WTC11 (cell line): Measurements from ENCODE around the gene FBXL13. TPM values are rescaled to one million over a fixed set of nuclear protein-coding genes. Genes with fewer than 3 reads are reported as not detected.

Experiments used
- ATAC-seq: fragments of 200-7000 bp; cut with Tn5 transposase; 2 replicates; pipeline ENCODE4 v1.10.0; 2021; ENCODE audit warnings: mild to moderate bottlenecking, moderate library complexity
- CTCF ChIA-PET: fragments of 300-600 bp; sonication (Branson Sonifier 250); formaldehyde crosslinking; loops from one replicate; lab custom pipeline; 2021; ENCODE audit warnings: antibody characterized with exemption; lab: Charles Lee
- POLR2A ChIA-PET: fragments of 350-600 bp; sonication (Branson Sonifier 250); formaldehyde crosslinking; loops from one replicate; lab custom pipeline; 2021; ENCODE audit warnings: antibody characterized with exemption; lab: Charles Lee
- DNase-seq: peaks from one replicate; pipeline ENCODE4 v3.0.0; 2021; ENCODE audit warnings: low spot score
- H3K27ac Mint-ChIP-seq: 2 replicates; pipeline ENCODE4 v1.8.0; 2021; ENCODE audit warnings: mixed read lengths
- H3K27me3 Mint-ChIP-seq: 2 replicates; pipeline ENCODE4 v1.8.0; 2021; ENCODE audit warnings: low read depth, mild to moderate bottlenecking, moderate library complexity, mixed read lengths
- H3K36me3 Mint-ChIP-seq: 2 replicates; pipeline ENCODE4 v1.8.0; 2021; ENCODE audit warnings: mixed read lengths
- H3K4me1 Mint-ChIP-seq: 2 replicates; pipeline ENCODE4 v1.8.0; 2022; ENCODE audit warnings: mixed read lengths
- H3K4me3 Mint-ChIP-seq: 2 replicates; pipeline ENCODE4 v1.8.0; 2021; ENCODE audit warnings: mild to moderate bottlenecking, moderate library complexity, mixed read lengths
- H3K9me3 Mint-ChIP-seq: 2 replicates; pipeline ENCODE4 v1.8.0; 2021; ENCODE audit warnings: mixed read lengths
- ELF4 ChIP-seq: sonication (generic); formaldehyde crosslinking; IDR thresholded peaks from 2 replicates; pipeline ENCODE4 v1.8.1; 2022; ENCODE audit warnings: low read depth, mild to moderate bottlenecking, moderate library complexity, missing genetic modification reagents
- MXD4 ChIP-seq: fragments of 250-450 bp; sonication (Bioruptor Pico); IDR thresholded peaks from 2 replicates; pipeline ENCODE4 v1.8.0; 2021; ENCODE audit warnings: mild to moderate bottlenecking, moderate library complexity, borderline replicate concordance
- PRRX2 ChIP-seq: fragments of 250-450 bp; sonication (Bioruptor Pico); IDR thresholded peaks from 2 replicates; pipeline ENCODE4 v1.8.0; 2021; ENCODE audit warnings: mild to moderate bottlenecking
- SMAD4 ChIP-seq: sonication (generic); formaldehyde crosslinking; IDR thresholded peaks from 2 replicates; pipeline ENCODE4 v1.8.0; 2022; ENCODE audit warnings: mild to moderate bottlenecking, missing genetic modification reagents
- TEAD1 ChIP-seq: sonication (generic); formaldehyde crosslinking; IDR thresholded peaks from 2 replicates; pipeline ENCODE4 v1.8.0; 2022; ENCODE audit warnings: mild to moderate bottlenecking, missing genetic modification reagents
- ZNF219 ChIP-seq: sonication (generic); formaldehyde crosslinking; IDR thresholded peaks from 2 replicates; pipeline ENCODE4 v1.8.0; 2023; ENCODE audit warnings: missing genetic modification reagents, mild to moderate bottlenecking, borderline replicate concordance
- ZNF232 ChIP-seq: sonication (generic); formaldehyde crosslinking; IDR thresholded peaks from 2 replicates; pipeline ENCODE4 v1.8.0; 2022; ENCODE audit warnings: mild to moderate bottlenecking, missing genetic modification reagents
- ZNF396 ChIP-seq: fragments of 250-450 bp; sonication (Bioruptor Pico); IDR thresholded peaks from 2 replicates; pipeline ENCODE4 v1.8.0; 2021; ENCODE audit warnings: mild to moderate bottlenecking, moderate library complexity, borderline replicate concordance
- total RNA-seq: library from RNA; stranded (reverse); gene quantifications from 3 replicates; pipeline ENCODE4 v1.2.3, GENCODE V29; 2021
- TF ChIP-seq, protein P1 (sequence below): fragments of 250-450 bp; sonication (Bioruptor Pico); conservative IDR thresholded peaks from 2 replicates; pipeline ENCODE4 v1.9.0; 2021; ENCODE audit warnings: mild to moderate bottlenecking
- TF ChIP-seq, protein P2 (sequence below): sonication (generic); formaldehyde crosslinking; IDR thresholded peaks from 2 replicates; pipeline ENCODE4 v1.8.0; 2022; ENCODE audit warnings: mild to moderate bottlenecking, missing genetic modification reagents
- TF ChIP-seq, protein P3 (sequence below): sonication (generic); formaldehyde crosslinking; IDR thresholded peaks from 2 replicates; pipeline ENCODE4 v1.8.1; 2023; ENCODE audit warnings: mild to moderate bottlenecking, missing genetic modification reagents, moderate library complexity
- TF ChIP-seq, protein P4 (sequence below): sonication (generic); formaldehyde crosslinking; IDR thresholded peaks from 2 replicates; pipeline ENCODE4 v1.8.0; 2022; ENCODE audit warnings: mild to moderate bottlenecking, missing genetic modification reagents
- TF ChIP-seq, protein P5 (sequence below): fragments of 250-450 bp; sonication (Bioruptor Pico); IDR thresholded peaks from 2 replicates; pipeline ENCODE4 v1.9.0; 2021; ENCODE audit warnings: mild to moderate bottlenecking, borderline replicate concordance

FBXL13 gene
- total RNA-seq, 1 experiment from 2014 or later, result 1.7 TPM

DNA sequence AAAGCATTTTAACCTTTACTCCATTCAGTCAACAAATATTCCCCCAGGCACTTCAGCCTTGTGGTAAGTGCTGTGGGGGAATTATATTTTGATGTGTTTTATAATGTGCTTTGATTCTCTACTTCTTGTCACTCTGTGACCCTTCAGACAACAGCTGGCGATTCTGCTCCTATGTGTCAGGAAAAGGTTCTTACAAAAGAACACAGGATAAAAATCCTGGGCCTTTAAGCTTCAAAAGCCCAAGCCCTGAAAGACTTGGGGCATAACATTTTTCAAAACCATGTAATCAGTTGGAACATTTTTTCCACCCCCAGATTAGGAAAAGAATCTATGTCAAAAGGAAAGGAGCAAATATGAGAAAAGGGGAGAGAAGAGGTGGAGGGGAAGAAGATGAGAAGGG, 199.6 kb downstream of the FBXL13 start:
- DNase-seq, result no peak
- ChIA-PET CTCF (interaction anchor here (0.6 kb wide), 1 partner anchor 29 kb away, joined by 4 read pairs; no protein-coding TSS in a partner anchor), POLR2A (no interaction called here)

DNA sequence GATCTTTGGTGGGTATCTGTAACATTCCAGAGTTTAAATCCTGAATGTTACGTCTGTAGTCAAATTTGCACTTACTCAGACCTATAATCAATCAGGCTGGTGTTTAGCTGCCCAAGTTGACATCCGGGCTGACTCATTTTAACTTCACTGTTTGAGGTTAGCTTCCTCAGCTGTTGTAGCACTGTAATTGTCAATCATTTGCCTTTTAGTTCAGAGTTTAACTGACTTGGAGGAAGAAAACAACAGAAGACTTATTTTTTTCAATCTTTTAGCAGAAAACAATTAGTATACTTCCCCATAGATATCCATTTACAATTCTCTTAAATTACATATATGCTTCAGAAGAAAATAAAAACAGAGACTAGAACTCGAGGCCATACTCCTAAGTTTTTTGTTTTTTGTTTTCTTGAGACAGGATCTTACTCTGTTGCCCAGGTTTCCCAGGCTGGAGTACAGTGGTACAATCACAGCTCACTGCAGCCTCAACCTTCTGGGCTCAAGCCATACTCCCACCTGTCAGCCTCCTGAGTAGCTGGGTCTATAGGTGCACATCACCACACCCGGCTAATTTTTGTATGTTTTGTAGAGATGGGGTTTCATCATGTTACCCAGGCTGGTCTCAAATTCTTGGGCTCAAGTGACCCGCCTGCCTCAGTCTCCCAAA, 200.3 kb downstream of the FBXL13 start:
- Mint-ChIP-seq H3K4me3 (no peak overlapping the region), H3K36me3 (no peaks in the 10 kb centered on the region), H3K27me3 (no peaks in the 10 kb centered on the region; the same call in 1 of the 2 replicates), H3K4me1 (no peaks in the 10 kb centered on the region), H3K9me3 (no peaks in the 10 kb centered on the region), H3K27ac (no peak overlapping the region)
- DNase-seq (no peak), ATAC-seq (no peak)
- TF ChIP-seq TEAD1 (no peak), SMAD4 (CRISPR knock-in tag) (no peak), ZNF219 (CRISPR knock-in tag) (no peak), MXD4 (CRISPR knock-in tag) (no peak)
- TF ChIP-seq, protein P1, sequence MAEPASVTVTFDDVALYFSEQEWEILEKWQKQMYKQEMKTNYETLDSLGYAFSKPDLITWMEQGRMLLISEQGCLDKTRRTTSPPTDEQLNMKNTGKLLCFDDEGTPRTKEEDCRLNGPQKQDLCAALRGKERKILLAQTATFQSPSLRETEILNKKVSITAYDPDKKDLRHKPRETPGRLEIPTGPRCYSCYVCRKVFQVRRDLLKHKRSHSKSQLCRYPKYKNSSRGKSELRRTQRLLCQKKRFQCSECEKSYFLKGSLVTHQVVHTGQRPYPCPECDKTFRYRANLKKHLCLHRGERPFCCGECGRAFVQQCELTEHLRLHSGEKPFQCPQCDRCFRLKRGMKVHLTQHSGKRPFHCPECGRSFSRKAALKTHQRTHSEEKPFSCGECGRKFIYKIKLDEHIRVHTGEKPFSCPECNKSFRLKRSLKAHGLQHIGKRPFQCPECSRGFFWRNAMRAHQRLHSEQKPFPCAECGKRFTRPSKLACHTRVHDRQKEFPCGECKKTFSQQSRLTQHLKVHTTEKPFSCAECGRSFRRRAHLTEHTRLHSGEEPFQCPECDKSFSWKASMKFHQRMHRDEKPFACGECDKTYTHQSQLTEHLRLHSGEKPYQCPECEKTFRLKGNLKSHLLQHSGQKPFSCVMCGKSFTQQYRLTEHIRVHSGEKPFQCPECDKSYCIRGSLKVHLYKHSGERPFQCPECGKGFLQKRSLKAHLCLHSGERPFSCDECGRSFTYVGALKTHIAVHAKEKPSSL (CRISPR knock-in tag), result no peak
- TF ChIP-seq, protein P2, sequence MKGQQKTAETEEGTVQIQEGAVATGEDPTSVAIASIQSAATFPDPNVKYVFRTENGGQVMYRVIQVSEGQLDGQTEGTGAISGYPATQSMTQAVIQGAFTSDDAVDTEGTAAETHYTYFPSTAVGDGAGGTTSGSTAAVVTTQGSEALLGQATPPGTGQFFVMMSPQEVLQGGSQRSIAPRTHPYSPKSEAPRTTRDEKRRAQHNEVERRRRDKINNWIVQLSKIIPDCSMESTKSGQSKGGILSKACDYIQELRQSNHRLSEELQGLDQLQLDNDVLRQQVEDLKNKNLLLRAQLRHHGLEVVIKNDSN (CRISPR knock-in tag), result no peak
- TF ChIP-seq, protein P3, sequence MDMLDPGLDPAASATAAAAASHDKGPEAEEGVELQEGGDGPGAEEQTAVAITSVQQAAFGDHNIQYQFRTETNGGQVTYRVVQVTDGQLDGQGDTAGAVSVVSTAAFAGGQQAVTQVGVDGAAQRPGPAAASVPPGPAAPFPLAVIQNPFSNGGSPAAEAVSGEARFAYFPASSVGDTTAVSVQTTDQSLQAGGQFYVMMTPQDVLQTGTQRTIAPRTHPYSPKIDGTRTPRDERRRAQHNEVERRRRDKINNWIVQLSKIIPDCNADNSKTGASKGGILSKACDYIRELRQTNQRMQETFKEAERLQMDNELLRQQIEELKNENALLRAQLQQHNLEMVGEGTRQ (CRISPR knock-in tag), result no peak
- TF ChIP-seq, protein P4, sequence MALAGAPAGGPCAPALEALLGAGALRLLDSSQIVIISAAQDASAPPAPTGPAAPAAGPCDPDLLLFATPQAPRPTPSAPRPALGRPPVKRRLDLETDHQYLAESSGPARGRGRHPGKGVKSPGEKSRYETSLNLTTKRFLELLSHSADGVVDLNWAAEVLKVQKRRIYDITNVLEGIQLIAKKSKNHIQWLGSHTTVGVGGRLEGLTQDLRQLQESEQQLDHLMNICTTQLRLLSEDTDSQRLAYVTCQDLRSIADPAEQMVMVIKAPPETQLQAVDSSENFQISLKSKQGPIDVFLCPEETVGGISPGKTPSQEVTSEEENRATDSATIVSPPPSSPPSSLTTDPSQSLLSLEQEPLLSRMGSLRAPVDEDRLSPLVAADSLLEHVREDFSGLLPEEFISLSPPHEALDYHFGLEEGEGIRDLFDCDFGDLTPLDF (CRISPR knock-in tag), result no peak
- CTCF ChIA-PET, result interaction anchor here (1.7 kb wide), 1 partner anchor 188 kb away, joined by 4 read pairs; no protein-coding TSS in a partner anchor
- POLR2A ChIA-PET, result no interaction called here

More for the DNA sequence above, 199.6 kb downstream of the FBXL13 start:
- Mint-ChIP-seq H3K9me3 (no peaks in the 10 kb centered on the region), H3K4me3 (no peak overlapping the region), H3K36me3 (no peaks in the 10 kb centered on the region)
- no peak for ATAC-seq
- TF ChIP-seq PRRX2 (no peak), ZNF396 (no peak), ELF4 (CRISPR knock-in tag) (no peak), ZNF219 (CRISPR knock-in tag) (no peak), ZNF232 (CRISPR knock-in tag) (no peak)
- TF ChIP-seq, protein P5, sequence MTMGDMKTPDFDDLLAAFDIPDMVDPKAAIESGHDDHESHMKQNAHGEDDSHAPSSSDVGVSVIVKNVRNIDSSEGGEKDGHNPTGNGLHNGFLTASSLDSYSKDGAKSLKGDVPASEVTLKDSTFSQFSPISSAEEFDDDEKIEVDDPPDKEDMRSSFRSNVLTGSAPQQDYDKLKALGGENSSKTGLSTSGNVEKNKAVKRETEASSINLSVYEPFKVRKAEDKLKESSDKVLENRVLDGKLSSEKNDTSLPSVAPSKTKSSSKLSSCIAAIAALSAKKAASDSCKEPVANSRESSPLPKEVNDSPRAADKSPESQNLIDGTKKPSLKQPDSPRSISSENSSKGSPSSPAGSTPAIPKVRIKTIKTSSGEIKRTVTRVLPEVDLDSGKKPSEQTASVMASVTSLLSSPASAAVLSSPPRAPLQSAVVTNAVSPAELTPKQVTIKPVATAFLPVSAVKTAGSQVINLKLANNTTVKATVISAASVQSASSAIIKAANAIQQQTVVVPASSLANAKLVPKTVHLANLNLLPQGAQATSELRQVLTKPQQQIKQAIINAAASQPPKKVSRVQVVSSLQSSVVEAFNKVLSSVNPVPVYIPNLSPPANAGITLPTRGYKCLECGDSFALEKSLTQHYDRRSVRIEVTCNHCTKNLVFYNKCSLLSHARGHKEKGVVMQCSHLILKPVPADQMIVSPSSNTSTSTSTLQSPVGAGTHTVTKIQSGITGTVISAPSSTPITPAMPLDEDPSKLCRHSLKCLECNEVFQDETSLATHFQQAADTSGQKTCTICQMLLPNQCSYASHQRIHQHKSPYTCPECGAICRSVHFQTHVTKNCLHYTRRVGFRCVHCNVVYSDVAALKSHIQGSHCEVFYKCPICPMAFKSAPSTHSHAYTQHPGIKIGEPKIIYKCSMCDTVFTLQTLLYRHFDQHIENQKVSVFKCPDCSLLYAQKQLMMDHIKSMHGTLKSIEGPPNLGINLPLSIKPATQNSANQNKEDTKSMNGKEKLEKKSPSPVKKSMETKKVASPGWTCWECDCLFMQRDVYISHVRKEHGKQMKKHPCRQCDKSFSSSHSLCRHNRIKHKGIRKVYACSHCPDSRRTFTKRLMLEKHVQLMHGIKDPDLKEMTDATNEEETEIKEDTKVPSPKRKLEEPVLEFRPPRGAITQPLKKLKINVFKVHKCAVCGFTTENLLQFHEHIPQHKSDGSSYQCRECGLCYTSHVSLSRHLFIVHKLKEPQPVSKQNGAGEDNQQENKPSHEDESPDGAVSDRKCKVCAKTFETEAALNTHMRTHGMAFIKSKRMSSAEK (CRISPR knock-in tag), result no peak
- TF ChIP-seq, all 79 proteins: peak for 0
- Mint-ChIP-seq H3K27ac (no peak overlapping the region), H3K27me3 (no peaks in the 10 kb centered on the region; the same call in 1 of the 2 replicates), H3K4me1 (no peaks in the 10 kb centered on the region)
